Measurements from ENCODE around the gene EED.

EED gene

GRCh38 chr11:86244522-86245368 is at the start of gene EED:
EED (plus strand) TSS chr11:86244753; CDS start chr11:86245230, 477 bp downstream.
- TF ChIP-seq YY1 (IDR thresholded peaks at IDR 0.05; ENCODE audit: insufficient read depth, insufficient read length) (no peak), SUZ12 (IDR thresholded peaks at IDR 0.05; ENCODE audit: extremely low read depth, insufficient read depth, insufficient read length) (no peak), ZNF274 (IDR thresholded peaks at IDR 0.05; ENCODE audit: low read depth, low read length) (no peak)
- DNase-seq (ENCODE audit: low read depth, low spot score), result peak; percentile 95
- no peaks in the 10 kb centered on the region for H3K27me3 ChIP-seq (ENCODE audit: insufficient read depth, insufficient read length)
- H3K4me3 ChIP-seq (ENCODE audit: insufficient read length, low read depth), result peak within 1 kb of the TSS; percentile 80
- peak within 1 kb of the TSS; percentile 87 for H3K9ac ChIP-seq (ENCODE audit: insufficient read length, low read depth)
- H3K4me1 ChIP-seq (ENCODE audit: insufficient read depth, insufficient read length), result no peaks in the 10 kb centered on the region
- no peaks in the 10 kb centered on the region for H3K9me3 ChIP-seq (ENCODE audit: insufficient read depth, low read length)
- no peaks in the 10 kb centered on the region for H3K36me3 ChIP-seq (ENCODE audit: insufficient read depth, insufficient read length, low read length)

GRCh38 chr11:86194998-86195397 is 49.6 kb upstream of the EED start:
- Histone ChIP-seq H3K4me1 (ENCODE audit: insufficient read depth, insufficient read length) (no peaks in the 10 kb centered on the region), H3K36me3 (ENCODE audit: insufficient read depth, insufficient read length, low read length) (no peaks in the 10 kb centered on the region), H3K4me3 (ENCODE audit: insufficient read length, low read depth) (no peak overlapping the region), H3K9me3 (ENCODE audit: insufficient read depth, low read length) (no peaks in the 10 kb centered on the region), H3K9ac (ENCODE audit: insufficient read length, low read depth) (no peak overlapping the region), H3K27me3 (ENCODE audit: insufficient read depth, insufficient read length) (no peaks in the 10 kb centered on the region)
- no peak for TF ChIP-seq SUZ12 (IDR thresholded peaks at IDR 0.05; ENCODE audit: extremely low read depth, insufficient read depth, insufficient read length)
- no peak for TF ChIP-seq YY1 (IDR thresholded peaks at IDR 0.05; ENCODE audit: insufficient read depth, insufficient read length)
- no peak for TF ChIP-seq ZNF274 (IDR thresholded peaks at IDR 0.05; ENCODE audit: low read depth, low read length)
- no peak for DNase-seq (ENCODE audit: low read depth, low spot score)

- Histone ChIP-seq H3K9me3 (ENCODE audit: insufficient read depth, low read length) (no peaks in the 10 kb centered on the region), H3K9ac (ENCODE audit: insufficient read length, low read depth) (no peak overlapping the region), H3K4me1 (ENCODE audit: insufficient read depth, insufficient read length) (no peaks in the 10 kb centered on the region), H3K27me3 (ENCODE audit: insufficient read depth, insufficient read length) (no peaks in the 10 kb centered on the region), H3K36me3 (ENCODE audit: insufficient read depth, insufficient read length, low read length) (no peaks in the 10 kb centered on the region), H3K4me3 (ENCODE audit: insufficient read length, low read depth) (no peak overlapping the region)
- TF ChIP-seq YY1 (IDR thresholded peaks at IDR 0.05; ENCODE audit: insufficient read depth, insufficient read length), result no peak
- no peak for TF ChIP-seq ZNF274 (IDR thresholded peaks at IDR 0.05; ENCODE audit: low read depth, low read length)
- no peak for TF ChIP-seq SUZ12 (IDR thresholded peaks at IDR 0.05; ENCODE audit: extremely low read depth, insufficient read depth, insufficient read length)
- DNase-seq (ENCODE audit: low read depth, low spot score), result no peak
Measured at GRCh38 chr11:86196085-86196696, 48.4 kb upstream of the EED start.

- TF ChIP-seq SUZ12 (IDR thresholded peaks at IDR 0.05; ENCODE audit: extremely low read depth, insufficient read depth, insufficient read length), result no peak
- no peak for TF ChIP-seq YY1 (IDR thresholded peaks at IDR 0.05; ENCODE audit: insufficient read depth, insufficient read length)
- no peak for TF ChIP-seq ZNF274 (IDR thresholded peaks at IDR 0.05; ENCODE audit: low read depth, low read length)
- DNase-seq (ENCODE audit: low read depth, low spot score), result no peak
- H3K36me3 ChIP-seq (ENCODE audit: insufficient read depth, insufficient read length, low read length), result no peaks in the 10 kb centered on the region
- H3K9me3 ChIP-seq (ENCODE audit: insufficient read depth, low read length), result no peaks in the 10 kb centered on the region
- no peaks in the 10 kb centered on the region for H3K4me1 ChIP-seq (ENCODE audit: insufficient read depth, insufficient read length)
- no peaks in the 10 kb centered on the region for H3K27me3 ChIP-seq (ENCODE audit: insufficient read depth, insufficient read length)
- no peak overlapping the region for H3K9ac ChIP-seq (ENCODE audit: insufficient read length, low read depth)
- H3K4me3 ChIP-seq (ENCODE audit: insufficient read length, low read depth), result no peak overlapping the region
Measured at GRCh38 chr11:86196913-86197312, 47.6 kb upstream of the EED start.

- Histone ChIP-seq H3K4me3 (ENCODE audit: insufficient read length, low read depth) (no peak overlapping the region), H3K27me3 (ENCODE audit: insufficient read depth, insufficient read length) (no peaks in the 10 kb centered on the region), H3K9me3 (ENCODE audit: insufficient read depth, low read length) (no peaks in the 10 kb centered on the region), H3K9ac (ENCODE audit: insufficient read length, low read depth) (no peak overlapping the region), H3K36me3 (ENCODE audit: insufficient read depth, insufficient read length, low read length) (no peaks in the 10 kb centered on the region), H3K4me1 (ENCODE audit: insufficient read depth, insufficient read length) (no peaks in the 10 kb centered on the region)
- DNase-seq (ENCODE audit: low read depth, low spot score), result no peak
- TF ChIP-seq YY1 (IDR thresholded peaks at IDR 0.05; ENCODE audit: insufficient read depth, insufficient read length) (no peak), ZNF274 (IDR thresholded peaks at IDR 0.05; ENCODE audit: low read depth, low read length) (no peak), SUZ12 (IDR thresholded peaks at IDR 0.05; ENCODE audit: extremely low read depth, insufficient read depth, insufficient read length) (no peak)
Measured at GRCh38 chr11:86197448-86197847, 47.1 kb upstream of the EED start.

- Histone ChIP-seq H3K36me3 (ENCODE audit: insufficient read depth, insufficient read length, low read length) (no peaks in the 10 kb centered on the region), H3K4me1 (ENCODE audit: insufficient read depth, insufficient read length) (no peaks in the 10 kb centered on the region), H3K9me3 (ENCODE audit: insufficient read depth, low read length) (no peaks in the 10 kb centered on the region), H3K9ac (ENCODE audit: insufficient read length, low read depth) (no peak overlapping the region), H3K4me3 (ENCODE audit: insufficient read length, low read depth) (no peak overlapping the region), H3K27me3 (ENCODE audit: insufficient read depth, insufficient read length) (no peaks in the 10 kb centered on the region)
- no peak for TF ChIP-seq ZNF274 (IDR thresholded peaks at IDR 0.05; ENCODE audit: low read depth, low read length)
- TF ChIP-seq SUZ12 (IDR thresholded peaks at IDR 0.05; ENCODE audit: extremely low read depth, insufficient read depth, insufficient read length), result no peak
- TF ChIP-seq YY1 (IDR thresholded peaks at IDR 0.05; ENCODE audit: insufficient read depth, insufficient read length), result no peak
- DNase-seq (ENCODE audit: low read depth, low spot score), result no peak
Measured at GRCh38 chr11:86198139-86198538, 46.4 kb upstream of the EED start.

- TF ChIP-seq ZNF274 (IDR thresholded peaks at IDR 0.05; ENCODE audit: low read depth, low read length) (no peak), SUZ12 (IDR thresholded peaks at IDR 0.05; ENCODE audit: extremely low read depth, insufficient read depth, insufficient read length) (no peak), YY1 (IDR thresholded peaks at IDR 0.05; ENCODE audit: insufficient read depth, insufficient read length) (no peak)
- Histone ChIP-seq H3K36me3 (ENCODE audit: insufficient read depth, insufficient read length, low read length) (no peaks in the 10 kb centered on the region), H3K9ac (ENCODE audit: insufficient read length, low read depth) (no peak overlapping the region), H3K9me3 (ENCODE audit: insufficient read depth, low read length) (no peaks in the 10 kb centered on the region), H3K4me3 (ENCODE audit: insufficient read length, low read depth) (no peak overlapping the region), H3K27me3 (ENCODE audit: insufficient read depth, insufficient read length) (no peaks in the 10 kb centered on the region), H3K4me1 (ENCODE audit: insufficient read depth, insufficient read length) (no peaks in the 10 kb centered on the region)
- DNase-seq (ENCODE audit: low read depth, low spot score), result no peak
Measured at GRCh38 chr11:86199354-86199753, 45.2 kb upstream of the EED start.
